Glomerular visceral epithelial cell (primary cell): Measurements from ENCODE around the gene ASTN2.

ENCODE experiments used
- DNase-seq: peaks from one replicate; pipeline ENCODE4 v3.0.0-alpha.2; 2016; ENCODE audit errors: extremely low spot score

Gene ASTN2

GRCh38 chr9:116668970-116669695 lies 745.7 kb downstream of the ASTN2 start:
- DNase-seq: no peak

- DNase-seq: no peak
Measured at GRCh38 chr9:116663581-116663980, 751.3 kb downstream of the ASTN2 start.

- no peak for DNase-seq
Measured at GRCh38 chr9:116662646-116663310, 752.1 kb downstream of the ASTN2 start.

- peak; percentile 77 for DNase-seq
Measured at GRCh38 chr9:116661037-116661954, 753.6 kb downstream of the ASTN2 start.

DNA sequence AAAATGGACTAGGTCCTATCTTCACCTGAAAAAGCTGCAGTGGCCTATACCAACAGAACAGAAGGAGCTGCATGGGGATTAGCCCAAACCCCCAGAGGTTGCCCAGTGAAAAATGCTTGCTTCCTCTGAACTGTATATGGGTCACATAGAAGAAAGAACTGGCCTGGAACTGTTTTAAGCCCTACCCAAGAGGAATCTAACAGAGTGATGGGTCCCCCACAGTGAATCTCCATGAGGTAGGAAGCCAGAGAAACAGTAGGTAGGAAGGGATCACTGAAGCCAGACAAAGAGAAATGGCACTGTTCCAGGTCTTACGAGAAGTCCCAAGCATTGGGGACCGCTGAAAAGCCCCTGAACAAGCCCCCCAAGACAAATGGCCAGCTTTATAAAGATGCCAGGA lies 756.6 kb downstream of the ASTN2 start:
- no peak for DNase-seq

GRCh38 chr9:116656977-116657376 lies 757.9 kb downstream of the ASTN2 start:
- no peak for DNase-seq

DNA sequence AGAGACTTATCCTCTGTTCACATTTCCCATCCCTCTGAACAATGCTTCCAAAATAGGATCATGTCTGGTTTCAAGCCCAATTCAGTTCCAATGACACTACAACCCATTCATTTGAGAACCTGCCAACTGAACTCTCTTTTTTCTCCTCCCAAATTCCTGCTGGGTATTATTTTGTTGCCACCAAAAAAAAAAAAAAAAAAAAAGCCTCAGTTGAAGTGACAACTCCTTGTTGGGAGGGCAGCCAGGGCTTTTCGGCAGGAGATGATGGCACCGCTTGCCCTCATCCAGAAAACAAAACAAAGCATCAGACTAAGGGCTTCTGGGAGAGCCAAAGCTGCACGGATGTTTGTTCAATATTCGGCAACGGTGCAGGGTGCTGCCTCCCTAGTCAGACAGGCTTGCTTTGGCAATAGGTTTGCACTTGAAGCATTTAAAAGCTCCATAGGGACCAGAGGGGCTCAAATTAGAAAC lies 758.3 kb downstream of the ASTN2 start:
- no peak for DNase-seq

DNA sequence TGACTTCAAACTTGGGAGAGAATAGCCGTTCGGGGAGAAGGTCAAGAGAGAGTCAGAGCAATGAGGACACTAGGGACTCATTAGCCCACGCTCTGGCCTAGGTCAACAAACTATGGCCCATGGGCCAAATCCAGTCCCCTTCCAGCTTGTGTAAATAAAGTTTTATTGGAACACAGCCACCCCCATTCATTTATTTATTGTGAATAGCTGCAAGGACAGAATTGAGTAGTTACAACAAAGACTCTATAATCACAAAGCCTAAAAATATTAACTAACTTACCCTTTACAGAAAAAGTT lies 760.9 kb downstream of the ASTN2 start:
- DNase-seq: no peak

DNA sequence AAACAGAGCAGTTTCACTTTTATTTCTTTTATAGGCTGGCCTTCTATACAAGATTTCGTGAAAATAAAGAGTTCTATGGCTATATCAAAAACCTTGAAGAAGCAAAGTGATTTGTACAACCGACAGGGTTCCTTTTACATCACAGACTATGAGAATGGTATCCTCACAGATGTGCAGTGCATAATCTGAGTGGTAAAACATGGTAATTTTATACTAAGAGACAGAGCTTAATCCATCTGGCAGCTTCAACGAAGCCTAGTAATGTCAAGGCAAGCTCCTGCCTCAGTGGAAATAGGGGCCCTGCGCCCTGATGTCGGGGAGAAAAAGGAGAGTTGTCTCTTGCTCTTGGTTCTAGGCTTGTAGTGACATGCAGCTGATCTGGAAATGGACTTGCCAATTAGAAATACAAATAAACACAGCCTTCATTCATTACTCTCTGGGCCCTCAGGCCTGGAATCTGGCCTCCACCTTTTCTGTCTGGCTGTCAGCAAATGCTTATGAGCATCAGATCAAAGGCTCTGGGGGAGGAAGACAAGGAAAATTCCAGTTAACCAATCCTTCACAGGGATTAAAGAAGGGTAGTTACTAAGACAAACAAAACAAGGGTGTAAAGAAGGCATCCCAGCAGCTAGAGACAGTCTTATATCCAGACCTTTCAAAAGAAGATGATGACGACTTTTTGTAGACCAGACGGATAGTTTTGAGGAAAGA lies 761.4 kb downstream of the ASTN2 start:
- DNase-seq: no peak

- no peak for DNase-seq
Measured at GRCh38 chr9:116647515-116647809, 767.4 kb downstream of the ASTN2 start.

DNA sequence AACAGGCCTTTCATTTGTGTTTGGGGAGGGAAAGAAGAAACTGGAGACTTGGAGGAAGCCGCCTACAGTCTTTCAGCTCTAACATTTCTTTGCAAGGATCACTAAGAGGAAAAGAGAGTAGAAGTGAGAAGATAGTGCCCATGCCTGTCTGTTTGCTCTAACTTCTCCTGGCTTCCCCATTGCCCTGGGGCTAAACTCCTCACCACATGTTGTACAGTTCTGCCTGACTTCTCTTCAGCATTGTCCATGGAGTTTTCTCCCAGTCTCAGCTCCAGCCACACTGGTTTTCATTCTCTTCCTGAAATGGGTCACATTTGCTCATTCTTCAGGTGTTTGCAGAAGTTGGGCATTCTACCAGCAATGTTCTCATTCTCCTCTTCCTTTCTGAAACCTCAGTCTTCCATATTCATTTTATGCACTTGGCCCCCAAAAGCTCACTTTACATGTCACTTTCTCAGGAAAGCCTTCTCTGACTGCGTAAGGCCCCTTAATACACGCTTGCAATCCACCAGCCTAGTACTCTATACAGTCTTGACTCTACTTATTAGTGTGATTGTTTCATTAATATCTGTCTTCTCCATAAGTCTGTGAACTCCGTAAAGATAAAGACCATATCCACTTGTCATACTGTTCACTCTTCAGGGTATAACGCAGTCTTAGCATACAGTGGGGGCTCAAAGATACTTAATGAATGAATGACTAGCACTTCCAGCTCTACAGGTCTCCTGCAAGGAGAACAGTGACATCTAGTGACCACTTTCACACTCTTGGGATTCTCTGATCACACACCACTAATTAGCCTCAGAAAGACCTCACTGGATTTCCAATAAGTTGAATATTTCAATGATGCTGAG lies 768.0 kb downstream of the ASTN2 start:
- peak; percentile 41 for DNase-seq

DNA sequence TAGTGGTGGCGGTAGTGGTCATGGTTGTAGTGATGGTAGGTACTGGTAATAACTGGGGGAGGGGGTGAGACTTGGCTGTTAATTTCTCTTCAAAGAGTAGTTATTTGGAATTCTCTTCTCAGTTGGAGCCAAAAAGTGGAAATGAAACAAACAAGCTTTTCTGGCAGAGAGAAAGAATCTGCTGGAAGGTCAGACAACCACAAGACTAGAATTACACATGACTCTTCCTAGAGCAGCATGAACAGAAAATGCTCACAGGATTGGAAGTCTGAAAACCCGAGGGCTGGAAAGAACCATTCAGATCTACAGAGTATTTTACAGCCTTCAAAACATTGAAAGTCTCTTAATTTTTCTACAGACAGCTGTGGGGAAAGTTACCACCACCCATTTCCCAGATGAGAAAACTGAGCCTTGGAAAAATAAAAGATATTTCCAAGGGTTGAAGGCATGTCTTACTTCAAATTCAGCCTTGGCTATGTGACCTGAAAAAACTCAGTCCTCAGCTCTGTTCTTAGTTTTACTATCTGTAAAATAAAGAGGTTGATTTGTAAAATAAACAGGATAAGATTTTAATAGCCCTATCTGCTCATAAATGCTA lies 770.7 kb downstream of the ASTN2 start:
- no peak for DNase-seq

- DNase-seq: no peak
Measured at GRCh38 chr9:116643691-116644090, 771.2 kb downstream of the ASTN2 start.

DNA sequence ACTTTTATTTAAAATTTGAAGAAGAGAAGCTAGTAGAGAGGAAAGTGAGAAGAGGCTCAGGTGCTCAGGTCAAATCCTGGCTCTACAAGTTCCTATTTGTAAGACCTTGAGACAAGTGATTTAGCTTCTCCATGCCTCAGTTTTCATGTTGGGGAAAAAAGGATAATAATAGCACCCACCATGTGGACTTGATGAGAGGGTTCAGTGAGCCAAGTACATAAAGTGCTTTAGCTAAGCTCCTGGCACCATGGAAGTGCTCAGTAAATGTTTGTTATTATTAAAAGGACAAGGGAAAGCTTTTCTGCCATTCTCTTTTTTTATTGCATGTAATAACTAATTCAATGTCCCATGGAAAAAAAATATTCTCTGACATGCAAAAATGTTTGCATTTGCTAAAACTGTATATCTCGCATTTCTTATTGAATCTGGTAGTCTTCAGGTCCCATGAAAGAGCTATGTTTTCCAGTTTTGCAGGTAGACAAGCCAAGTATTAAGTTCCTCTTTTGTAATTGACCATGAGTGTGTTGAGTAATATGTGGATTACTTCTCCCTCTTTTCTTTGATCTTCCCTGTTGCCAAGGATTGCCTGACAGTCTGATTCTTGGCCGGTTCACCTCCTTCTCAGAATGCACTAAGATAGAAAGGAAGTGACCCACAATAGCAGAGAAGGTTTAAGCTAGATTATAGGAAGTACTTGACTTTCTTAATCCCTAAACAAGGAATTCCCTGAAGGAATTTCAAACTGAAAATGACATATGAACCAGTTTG lies 773.4 kb downstream of the ASTN2 start:
- DNase-seq: no peak

DNA sequence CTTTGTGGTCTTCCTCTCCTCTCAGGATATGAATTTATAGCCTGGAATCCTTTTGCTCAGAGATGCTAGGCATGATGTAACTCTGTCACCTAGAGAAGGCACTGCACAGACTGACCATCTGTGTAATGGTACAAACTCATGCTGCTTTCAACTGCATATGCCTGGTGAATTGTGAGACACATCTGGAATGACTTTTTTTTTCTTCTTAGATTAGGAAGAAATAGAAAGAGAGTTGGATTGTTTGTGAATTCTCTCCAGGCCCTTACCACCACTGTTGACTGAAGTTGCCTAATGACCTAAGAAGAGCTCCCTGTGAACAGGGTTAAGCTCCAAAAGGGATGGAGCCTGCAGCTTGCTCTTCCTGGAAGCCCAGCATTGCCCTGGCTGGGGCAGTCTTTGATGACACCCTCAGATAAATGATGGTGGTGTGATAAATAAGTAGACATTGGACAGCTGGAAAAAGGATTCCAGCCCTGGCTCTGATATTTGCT lies 775.6 kb downstream of the ASTN2 start:
- peak; percentile 11 for DNase-seq

GRCh38 chr9:116635908-116636307 lies 778.9 kb downstream of the ASTN2 start:
- DNase-seq: no peak

GRCh38 chr9:116632990-116633838 lies 781.6 kb downstream of the ASTN2 start:
- no peak for DNase-seq

DNA sequence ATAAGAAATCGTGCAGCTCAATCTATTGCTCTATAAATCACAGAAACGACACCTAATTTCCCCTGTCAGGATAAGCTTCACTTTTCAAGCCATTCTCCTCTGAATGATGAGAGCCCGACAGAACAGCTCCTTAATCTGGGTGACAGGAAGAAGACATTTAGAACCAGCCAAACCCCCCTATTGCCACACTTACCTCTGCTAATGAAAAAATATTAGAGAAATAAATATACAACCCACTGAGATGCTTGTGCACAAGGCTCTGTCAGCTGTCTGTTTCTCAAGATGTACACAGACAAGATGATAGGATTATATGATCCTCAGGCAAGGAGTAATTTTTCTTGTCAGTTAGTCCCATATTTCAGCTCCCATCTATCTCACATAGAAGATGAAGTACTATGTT lies 785.2 kb downstream of the ASTN2 start:
- DNase-seq: no peak

DNA sequence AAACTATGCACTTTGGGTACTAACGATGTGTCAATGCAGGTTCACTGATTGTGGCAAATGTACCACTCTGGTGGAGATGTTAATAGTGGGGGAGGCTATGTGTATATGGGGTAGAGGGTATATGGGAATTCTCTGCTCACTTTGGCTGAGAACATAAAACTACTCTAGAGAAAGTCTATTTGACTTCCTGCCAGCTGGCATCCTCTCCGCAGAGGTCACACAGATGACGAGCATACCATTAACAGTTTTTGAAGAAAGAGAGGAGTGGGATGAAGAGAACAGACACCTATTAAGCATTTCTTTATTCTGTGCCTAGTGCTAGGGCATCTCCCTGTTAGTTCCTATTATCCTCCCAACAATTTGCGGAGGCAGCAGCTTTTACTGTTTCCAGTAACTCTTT lies 786.1 kb downstream of the ASTN2 start:
- no peak for DNase-seq
